C4-2B (cell line): ENCODE data around the gene CHI3L1.

ENCODE experiments used
- CTCF ChIP-seq: fragments of 450-650 bp; conservative IDR thresholded peaks from 2 replicates; pipeline ENCODE4 v1.5.1; 2017; ENCODE audit warnings: mild to moderate bottlenecking
- ZFX ChIP-seq: fragments of 450-650 bp; IDR thresholded peaks from 2 replicates; pipeline ENCODE4 v1.6.1; 2017

- TF ChIP-seq CTCF = no peak
- no peak for TF ChIP-seq ZFX
These were observed 28.4 kb upstream of the CHI3L1 start for GRCh38 chr1:203214871-203215270.
